Measurements from ENCODE around the gene PFKFB4.

Gene PFKFB4

GRCh38 chr3:48518638-48519276 lies 37.8 kb downstream of the PFKFB4 start:
- no peaks in the 10 kb centered on the region for H3K9me3 ChIP-seq (ENCODE audit: insufficient read depth, low read length)
- no peaks in the 10 kb centered on the region for H3F3A ChIP-seq (ENCODE audit: insufficient read depth)
- TF ChIP-seq EZH2phosphoT487 (conservative IDR thresholded peaks at IDR 0.05; ENCODE audit: low read length) (no peak), CTCF (IDR thresholded peaks at IDR 0.05; ENCODE audit: insufficient read depth, low read length, poor library complexity, severe bottlenecking) (no peak)
- no peaks in the 10 kb centered on the region for H3K27me3 ChIP-seq (ENCODE audit: low read length)
- no peaks in the 10 kb centered on the region for H4K20me1 ChIP-seq (ENCODE audit: low read depth, low read length)
- H3K4me2 ChIP-seq (ENCODE audit: low read depth, low read length, poor library complexity, severe bottlenecking): no peak overlapping the region
- H3K27ac ChIP-seq (ENCODE audit: low read depth, low read length): no peak overlapping the region
- H3K4me3 ChIP-seq (ENCODE audit: insufficient read depth, low read length, poor library complexity, severe bottlenecking): no peak overlapping the region
- H3K36me3 ChIP-seq (ENCODE audit: low read length): no peaks in the 10 kb centered on the region
- no peaks in the 10 kb centered on the region for H3K79me2 ChIP-seq (ENCODE audit: insufficient read depth, low read length)
- no peak overlapping the region for H3K9ac ChIP-seq (ENCODE audit: low read length)
- no peak overlapping the region for H2AFZ ChIP-seq (ENCODE audit: low read depth, low read length, severe bottlenecking)
- H3K9me2 ChIP-seq (replicated peaks; ENCODE audit: insufficient read depth, low read length): no peaks in the 10 kb centered on the region

- Histone ChIP-seq H4K20me1 (ENCODE audit: low read depth, low read length) (no peaks in the 10 kb centered on the region), H3K9me3 (ENCODE audit: insufficient read depth, low read length) (no peaks in the 10 kb centered on the region), H3K9ac (ENCODE audit: low read length) (no peak overlapping the region), H3K4me3 (ENCODE audit: insufficient read depth, low read length, poor library complexity, severe bottlenecking) (no peak overlapping the region), H3K9me2 (replicated peaks; ENCODE audit: insufficient read depth, low read length) (no peaks in the 10 kb centered on the region), H3F3A (ENCODE audit: insufficient read depth) (no peaks in the 10 kb centered on the region), H3K4me2 (ENCODE audit: low read depth, low read length, poor library complexity, severe bottlenecking) (no peak overlapping the region), H3K27me3 (ENCODE audit: low read length) (no peaks in the 10 kb centered on the region), H3K36me3 (ENCODE audit: low read length) (no peaks in the 10 kb centered on the region), H3K27ac (ENCODE audit: low read depth, low read length) (no peak overlapping the region), H3K79me2 (ENCODE audit: insufficient read depth, low read length) (no peaks in the 10 kb centered on the region), H2AFZ (ENCODE audit: low read depth, low read length, severe bottlenecking) (no peak overlapping the region)
- TF ChIP-seq CTCF (IDR thresholded peaks at IDR 0.05; ENCODE audit: insufficient read depth, low read length, poor library complexity, severe bottlenecking) (no peak), EZH2phosphoT487 (conservative IDR thresholded peaks at IDR 0.05; ENCODE audit: low read length) (no peak)
Measured at GRCh38 chr3:48518069-48518468, 38.5 kb downstream of the PFKFB4 start.

GRCh38 chr3:48516571-48516970 lies 40.0 kb downstream of the PFKFB4 start:
- no peak overlapping the region for H3K27ac ChIP-seq (ENCODE audit: low read depth, low read length)
- H3K9me2 ChIP-seq (replicated peaks; ENCODE audit: insufficient read depth, low read length): no peaks in the 10 kb centered on the region
- H3F3A ChIP-seq (ENCODE audit: insufficient read depth): no peaks in the 10 kb centered on the region
- H3K79me2 ChIP-seq (ENCODE audit: insufficient read depth, low read length): no peaks in the 10 kb centered on the region
- no peak overlapping the region for H3K4me3 ChIP-seq (ENCODE audit: insufficient read depth, low read length, poor library complexity, severe bottlenecking)
- no peak overlapping the region for H3K4me2 ChIP-seq (ENCODE audit: low read depth, low read length, poor library complexity, severe bottlenecking)
- H3K36me3 ChIP-seq (ENCODE audit: low read length): no peaks in the 10 kb centered on the region
- no peaks in the 10 kb centered on the region for H3K9me3 ChIP-seq (ENCODE audit: insufficient read depth, low read length)
- no peaks in the 10 kb centered on the region for H3K27me3 ChIP-seq (ENCODE audit: low read length)
- no peaks in the 10 kb centered on the region for H4K20me1 ChIP-seq (ENCODE audit: low read depth, low read length)
- TF ChIP-seq CTCF (IDR thresholded peaks at IDR 0.05; ENCODE audit: insufficient read depth, low read length, poor library complexity, severe bottlenecking) (no peak), EZH2phosphoT487 (conservative IDR thresholded peaks at IDR 0.05; ENCODE audit: low read length) (no peak)
- no peak overlapping the region for H3K9ac ChIP-seq (ENCODE audit: low read length)
- H2AFZ ChIP-seq (ENCODE audit: low read depth, low read length, severe bottlenecking): no peak overlapping the region

Measured in SU-DHL-6 (cell line).